Suprapubic skin (tissue), 3 donors: Measurements from ENCODE around the gene TMEM272.

Source experiments
- EP300 ChIP-seq: sonication (generic); formaldehyde crosslinking; IDR thresholded peaks from one replicate; pipeline ENCODE4 v1.6.1; 2017; ENCODE audit warnings: antibody characterized with exemption
- POLR2A ChIP-seq, 2 donors: fragments of 450-650 bp; IDR thresholded peaks; one replicate each; pipeline ENCODE4 v1.6.1; 2017; ENCODE audit warnings: antibody characterized with exemption in 2 of 2, mild to moderate bottlenecking in 2 of 2, moderate library complexity in 2 of 2
- TF ChIP-seq, protein P1 (sequence below), 2 donors: fragments of 200-600 bp in 1 of 2; fragments of 450-650 bp in 1 of 2; sonication (generic) in 1 of 2; IDR thresholded peaks; one replicate each; pipeline ENCODE4 v1.5.1; 2016 to 2019; ENCODE audit warnings: antibody characterized with exemption in 2 of 2, mild to moderate bottlenecking in 1 of 2, moderate library complexity in 1 of 2

DNA sequence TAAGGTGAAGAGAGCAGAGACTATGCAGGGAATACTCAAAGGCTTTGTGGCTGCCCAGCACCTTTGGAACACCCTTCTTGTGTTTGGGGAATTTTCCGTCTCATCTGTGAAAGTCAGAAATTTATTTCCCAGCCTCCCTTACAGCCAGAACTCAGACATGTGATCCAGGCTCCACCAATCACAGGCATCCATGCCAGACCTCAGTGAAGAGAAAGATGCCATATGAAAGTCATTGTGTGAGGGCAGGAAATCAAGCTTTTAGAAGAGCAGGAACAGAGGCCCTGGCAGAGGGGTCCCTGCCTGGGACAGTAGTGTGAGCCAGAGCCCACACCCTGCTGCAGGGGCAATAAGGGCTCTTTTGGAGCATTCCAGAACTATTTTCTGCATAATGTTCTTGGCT is 28.9 kb upstream of the TMEM272 start:
- TF ChIP-seq, protein P1, sequence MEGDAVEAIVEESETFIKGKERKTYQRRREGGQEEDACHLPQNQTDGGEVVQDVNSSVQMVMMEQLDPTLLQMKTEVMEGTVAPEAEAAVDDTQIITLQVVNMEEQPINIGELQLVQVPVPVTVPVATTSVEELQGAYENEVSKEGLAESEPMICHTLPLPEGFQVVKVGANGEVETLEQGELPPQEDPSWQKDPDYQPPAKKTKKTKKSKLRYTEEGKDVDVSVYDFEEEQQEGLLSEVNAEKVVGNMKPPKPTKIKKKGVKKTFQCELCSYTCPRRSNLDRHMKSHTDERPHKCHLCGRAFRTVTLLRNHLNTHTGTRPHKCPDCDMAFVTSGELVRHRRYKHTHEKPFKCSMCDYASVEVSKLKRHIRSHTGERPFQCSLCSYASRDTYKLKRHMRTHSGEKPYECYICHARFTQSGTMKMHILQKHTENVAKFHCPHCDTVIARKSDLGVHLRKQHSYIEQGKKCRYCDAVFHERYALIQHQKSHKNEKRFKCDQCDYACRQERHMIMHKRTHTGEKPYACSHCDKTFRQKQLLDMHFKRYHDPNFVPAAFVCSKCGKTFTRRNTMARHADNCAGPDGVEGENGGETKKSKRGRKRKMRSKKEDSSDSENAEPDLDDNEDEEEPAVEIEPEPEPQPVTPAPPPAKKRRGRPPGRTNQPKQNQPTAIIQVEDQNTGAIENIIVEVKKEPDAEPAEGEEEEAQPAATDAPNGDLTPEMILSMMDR (IDR thresholded peaks at IDR 0.05), result no peak
- no peak for TF ChIP-seq POLR2A (IDR thresholded peaks at IDR 0.05)
- TF ChIP-seq EP300, result no peak
